ENCODE data around the gene STAG1.
"Not testable (repeated sequence)": the region's sequence is repeated elsewhere in the genome, so short reads cannot be mapped to it uniquely, and the experiment has no call there.

GRCh38 chr3:136606216-136606615, 146.0 kb downstream of the STAG1 start:
- TF ChIP-seq CTCF (IDR thresholded peaks at IDR 0.05; ENCODE audit: low read depth, low read length); EZH2phosphoT487 (IDR thresholded peaks at IDR 0.05; ENCODE audit: low read depth): not testable (repeated sequence)

All from OCI-LY3 (cell line).